ENCODE measurements around the gene SLC44A3.

SLC44A3 gene

DNA sequence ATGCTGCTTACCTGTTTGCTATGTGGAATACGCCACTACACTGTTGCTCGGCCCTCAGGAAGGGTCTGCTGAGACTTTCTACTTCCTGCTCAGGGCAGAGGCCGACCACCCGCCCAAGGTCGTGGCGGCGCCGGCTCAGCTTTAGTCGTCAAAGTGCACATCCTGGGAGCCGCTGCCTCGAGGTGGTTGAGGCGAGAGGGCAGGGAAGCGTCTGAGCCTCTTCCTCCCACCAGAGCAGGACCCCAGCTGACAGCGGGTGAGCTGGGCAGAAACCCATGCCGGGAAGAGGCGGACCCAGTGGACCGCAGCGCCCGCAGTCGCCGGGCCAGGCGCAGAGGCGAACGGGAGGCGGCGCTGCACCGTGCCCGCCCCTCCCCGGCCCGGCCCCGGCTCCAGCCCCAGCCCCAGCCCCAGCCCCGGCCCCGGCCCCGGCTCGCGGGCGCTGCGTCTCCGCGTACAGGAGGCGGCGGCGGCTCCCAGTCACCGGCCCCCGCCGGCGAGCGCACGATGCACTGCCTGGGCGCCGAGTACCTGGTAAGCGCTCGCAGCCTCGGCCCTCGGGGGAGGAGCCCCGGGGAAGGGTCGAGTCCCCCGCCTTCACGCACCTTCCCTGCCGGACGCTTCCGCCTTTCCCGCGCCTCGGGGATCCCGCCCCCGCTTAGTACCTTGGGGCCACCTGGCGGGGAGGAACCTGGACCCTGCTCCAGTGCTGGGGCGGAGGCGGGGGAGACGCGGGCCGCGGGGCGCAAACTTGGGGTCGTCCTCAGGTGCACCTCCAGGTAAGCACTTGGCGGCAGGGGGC lies at the start of gene SLC44A3:
Gene SLC44A3, plus strand, starts transcription at position 413 of the 802 bp plus-strand sequence. Its CDS starts 95 bp downstream, at position 508.
- DNase-seq (ENCODE audit: low spot score): no peak

GRCh38 chr1:94772230-94772641 lies 47.9 kb upstream of the SLC44A3 start:
- no peak for DNase-seq (ENCODE audit: low spot score)

GRCh38 chr1:94772845-94773244 lies 47.3 kb upstream of the SLC44A3 start:
- DNase-seq (ENCODE audit: low spot score): no peak

GRCh38 chr1:94773296-94773809 lies 46.8 kb upstream of the SLC44A3 start:
- DNase-seq (ENCODE audit: low spot score): no peak

DNA sequence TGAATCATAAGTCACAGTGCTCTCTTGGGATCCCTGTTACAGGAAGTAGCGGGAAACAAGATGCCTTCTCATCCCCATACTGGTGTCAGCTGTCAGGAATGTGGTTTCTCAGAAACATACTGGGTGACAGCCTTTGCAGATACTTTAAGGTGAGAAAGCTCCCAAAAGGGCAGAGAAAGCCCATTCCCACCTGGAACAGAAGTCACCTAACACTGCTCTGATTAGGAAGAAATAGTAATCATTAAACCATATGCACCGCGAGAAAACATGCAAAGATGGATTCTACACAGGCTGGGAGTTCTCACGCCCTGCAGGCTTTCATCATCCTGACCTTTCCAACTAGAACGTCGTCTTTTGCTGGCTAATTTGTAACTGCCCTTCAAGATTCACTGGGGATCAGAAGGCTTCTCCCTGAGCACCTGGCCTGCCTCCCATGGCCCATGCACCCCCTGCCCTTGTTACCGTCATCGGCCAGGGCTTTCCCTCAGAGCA lies 46.2 kb upstream of the SLC44A3 start:
- no peak for DNase-seq (ENCODE audit: low spot score)

DNA sequence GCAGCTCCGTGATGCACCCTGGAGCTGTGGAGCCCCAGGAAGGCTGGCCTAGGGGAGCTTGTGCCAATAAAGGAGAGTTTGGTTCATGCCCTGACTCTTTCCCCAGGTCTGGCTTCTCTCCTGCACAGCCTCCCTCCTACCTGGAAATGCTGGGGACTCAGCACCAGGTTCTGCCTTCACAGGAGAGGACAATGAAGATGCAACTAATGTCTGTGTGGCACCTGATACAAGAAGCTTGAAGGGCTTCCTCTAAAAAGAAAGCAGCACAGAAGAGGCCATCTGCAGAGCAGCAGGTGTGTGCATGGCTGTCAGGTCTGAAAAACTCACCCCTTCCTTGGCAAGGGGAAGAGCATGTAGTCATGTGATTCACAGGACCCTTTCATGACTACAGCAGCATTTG lies 43.7 kb upstream of the SLC44A3 start:
- no peak for DNase-seq (ENCODE audit: low spot score)

DNA sequence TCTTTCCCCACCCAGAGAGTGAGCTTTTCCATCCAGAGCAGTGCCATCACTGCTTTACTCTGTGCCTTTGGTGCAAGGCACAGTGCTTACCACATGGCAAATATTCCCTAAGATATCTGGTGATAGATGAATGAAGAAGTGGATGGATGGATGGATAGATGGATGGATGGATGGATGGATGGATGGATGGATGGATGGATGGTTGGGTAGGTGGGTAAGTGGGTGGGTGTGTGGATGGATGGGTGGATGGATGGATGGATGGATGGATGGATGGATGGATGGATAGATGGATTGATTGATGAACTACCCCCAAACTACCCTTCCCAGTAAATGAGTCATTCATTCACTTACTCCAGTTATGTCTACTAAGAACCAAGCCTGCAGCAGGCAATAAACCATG lies 42.9 kb upstream of the SLC44A3 start:
- DNase-seq (ENCODE audit: low spot score): no peak

GRCh38 chr1:94778808-94779207 lies 41.3 kb upstream of the SLC44A3 start:
- DNase-seq (ENCODE audit: low spot score): no peak

DNA sequence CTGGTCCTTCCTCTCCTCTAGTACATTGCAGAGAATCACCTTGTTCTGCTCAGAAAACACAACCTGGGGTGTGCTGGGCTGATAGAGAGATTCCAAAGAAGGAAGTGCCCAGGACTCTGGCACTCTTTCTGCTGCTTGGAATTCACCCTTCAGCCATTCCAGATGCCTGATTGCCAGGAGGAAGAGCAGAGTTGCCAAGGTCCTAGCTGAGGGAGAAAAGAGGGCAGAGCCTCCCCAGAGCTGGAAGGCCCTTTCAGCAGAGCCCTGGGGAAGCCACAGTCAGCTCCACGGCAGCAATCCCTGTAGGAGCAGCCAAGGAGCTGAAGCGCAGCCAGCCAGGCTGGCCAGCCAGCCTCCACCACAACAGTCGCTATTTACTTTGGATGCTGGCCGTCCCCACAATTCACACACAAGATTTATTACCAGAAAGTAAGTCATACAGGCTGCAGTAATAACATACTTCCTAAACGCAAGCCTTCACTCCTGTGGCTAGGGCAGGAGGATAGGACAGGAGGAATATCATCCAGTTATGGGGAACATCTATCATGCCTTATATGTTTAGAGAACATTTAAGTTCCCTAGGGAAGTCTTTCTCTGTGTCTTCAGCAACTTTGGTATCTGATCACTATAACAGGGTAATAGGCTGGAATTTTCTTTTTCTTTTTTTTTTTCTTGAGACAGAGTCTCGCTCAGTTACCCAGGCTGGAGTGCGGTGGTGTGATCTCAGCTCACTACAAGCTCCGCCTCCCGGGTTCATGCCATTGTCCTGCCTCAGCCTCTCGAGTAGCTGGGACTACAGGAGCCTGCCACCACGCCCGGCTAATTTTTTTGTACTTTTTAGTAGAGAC lies 36.6 kb upstream of the SLC44A3 start:
- peak; percentile 43 for DNase-seq (ENCODE audit: low spot score)

- DNase-seq (ENCODE audit: low spot score): no peak
These were observed 36.0 kb upstream of the SLC44A3 start for GRCh38 chr1:94784190-94784515.

- no peak for DNase-seq (ENCODE audit: low spot score)
These were observed 32.5 kb upstream of the SLC44A3 start for GRCh38 chr1:94787691-94788090.

DNA sequence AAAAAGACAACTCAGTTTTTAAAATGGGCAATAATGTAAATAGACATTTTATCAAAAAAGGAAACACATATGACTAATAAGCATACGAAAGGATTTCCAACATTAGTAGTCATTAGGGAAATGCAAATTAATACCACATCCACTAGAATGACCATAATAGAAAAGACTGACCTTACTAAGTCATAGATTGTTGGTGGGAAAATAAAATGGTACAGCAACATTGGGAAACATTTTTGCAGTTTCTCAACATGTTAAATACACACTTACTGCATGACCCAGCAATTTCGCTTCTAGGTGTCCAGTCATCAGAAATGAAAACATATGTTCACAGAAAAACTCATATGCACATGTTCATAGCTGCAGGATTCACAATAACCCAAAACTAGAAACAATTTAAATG lies 29.9 kb upstream of the SLC44A3 start:
- no peak for DNase-seq (ENCODE audit: low spot score)

DNA sequence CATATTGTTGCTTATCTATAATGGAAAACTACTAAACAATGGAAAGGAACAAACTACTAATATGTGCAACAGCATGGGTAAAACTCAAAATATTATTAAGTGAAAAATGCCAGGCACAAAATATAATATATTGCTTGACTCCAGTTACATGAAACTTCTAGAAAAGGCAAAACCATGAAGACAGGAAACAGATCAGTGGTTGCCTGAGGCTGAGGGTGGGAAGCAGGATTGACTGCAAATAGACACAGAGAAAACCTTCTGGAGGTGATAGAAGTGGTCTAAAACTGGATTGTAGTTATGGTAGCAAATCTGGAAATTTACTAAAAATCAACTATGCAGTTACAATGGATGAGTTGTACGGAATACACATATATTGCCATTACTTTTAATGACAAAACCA lies 29.5 kb upstream of the SLC44A3 start:
- no peak for DNase-seq (ENCODE audit: low spot score)

DNA sequence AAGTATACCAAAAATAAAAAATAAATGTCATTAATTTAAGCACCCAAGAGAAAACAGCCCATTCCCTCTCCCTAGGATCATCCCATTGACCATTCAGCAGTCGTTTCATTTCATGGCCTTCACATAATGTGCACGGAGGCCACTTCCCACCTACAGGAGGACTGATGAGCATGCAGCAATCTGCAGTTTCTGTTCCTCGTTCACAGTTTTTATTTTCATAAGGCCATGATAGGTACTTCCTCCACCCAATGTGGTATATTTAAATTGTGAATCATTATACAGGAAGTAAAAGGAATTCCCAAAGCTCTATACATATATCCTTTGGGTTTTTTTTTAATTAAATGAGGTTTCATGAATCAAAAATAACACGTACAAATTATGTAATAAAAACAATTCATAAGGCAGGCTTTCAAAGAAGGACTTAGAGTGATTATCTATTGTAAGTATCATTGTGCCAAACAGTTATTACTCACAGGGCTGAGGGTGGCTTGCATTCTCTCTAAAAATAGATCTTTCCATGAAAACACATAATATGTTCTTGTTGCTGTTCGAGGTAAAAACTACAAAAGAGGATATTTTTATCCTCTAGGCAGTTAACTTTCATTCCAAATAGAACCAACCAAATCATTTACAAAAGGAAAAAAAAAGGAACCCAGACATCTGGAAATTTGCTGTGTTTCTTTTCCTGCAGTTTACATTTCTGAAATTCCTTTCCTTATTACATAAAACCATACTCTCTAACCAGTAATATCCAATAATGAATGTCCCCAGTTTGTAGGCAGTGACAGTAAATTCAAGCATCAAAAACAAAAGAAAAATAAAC lies 27.5 kb upstream of the SLC44A3 start:
- peak; percentile 41 for DNase-seq (ENCODE audit: low spot score)

DNA sequence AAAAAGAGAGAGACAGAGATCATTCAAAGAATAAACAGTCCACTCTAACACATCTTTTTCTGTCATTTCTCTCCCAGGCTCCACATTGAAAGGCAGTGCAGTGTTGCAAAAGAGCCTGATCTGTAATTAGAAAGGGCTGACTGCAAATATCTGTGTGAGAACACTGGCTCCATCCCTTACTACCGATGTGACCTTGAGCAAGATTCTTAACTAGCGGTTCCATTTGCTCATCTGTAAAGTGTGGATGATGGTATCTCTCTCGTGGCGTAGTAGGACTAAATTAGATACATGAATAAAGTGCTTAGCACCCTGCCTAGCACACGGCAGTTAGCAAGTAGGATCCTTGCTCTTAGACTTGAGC lies 26.9 kb upstream of the SLC44A3 start:
- peak; percentile 26 for DNase-seq (ENCODE audit: low spot score)

DNA sequence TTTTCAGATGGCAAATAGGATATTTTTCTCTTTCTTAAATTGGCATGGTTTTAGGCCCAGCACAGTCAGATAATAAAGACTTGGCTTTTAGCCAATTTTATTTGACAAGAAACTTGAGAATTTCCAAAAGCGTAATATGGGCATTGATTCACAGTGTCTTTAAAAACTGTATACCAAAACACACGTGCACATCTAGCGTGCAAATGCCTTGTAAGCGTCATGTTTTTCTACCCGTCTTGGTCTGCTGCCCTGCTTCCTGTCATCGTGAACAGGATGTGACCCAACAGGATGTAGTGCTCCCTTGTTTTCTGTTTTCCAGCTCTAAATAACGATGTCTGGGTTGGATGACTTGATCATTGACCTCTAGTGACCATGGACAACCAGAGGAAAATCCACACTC lies 24.7 kb upstream of the SLC44A3 start:
- no peak for DNase-seq (ENCODE audit: low spot score)

DNA sequence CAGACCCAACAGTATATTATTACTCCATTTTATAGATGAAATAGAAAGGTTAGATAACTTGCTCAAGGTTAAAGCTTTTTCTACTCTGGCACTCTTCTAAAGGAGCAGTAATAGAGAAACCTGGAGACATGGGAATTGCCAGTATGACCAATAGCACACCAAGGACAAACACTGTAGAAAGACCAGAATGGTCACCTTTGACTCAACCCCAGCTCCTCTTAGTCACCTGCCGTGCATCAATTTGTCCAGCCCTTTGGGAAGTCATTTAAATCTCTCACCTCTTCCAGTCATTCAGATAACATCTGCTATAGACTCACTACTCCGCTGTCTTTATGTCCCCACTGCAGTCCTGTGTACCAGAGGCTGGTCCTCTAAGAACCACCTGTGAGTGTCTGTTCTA lies 23.9 kb upstream of the SLC44A3 start:
- DNase-seq (ENCODE audit: low spot score): no peak

- DNase-seq (ENCODE audit: low spot score): no peak
These were observed 22.9 kb upstream of the SLC44A3 start for GRCh38 chr1:94797291-94797690.

DNA sequence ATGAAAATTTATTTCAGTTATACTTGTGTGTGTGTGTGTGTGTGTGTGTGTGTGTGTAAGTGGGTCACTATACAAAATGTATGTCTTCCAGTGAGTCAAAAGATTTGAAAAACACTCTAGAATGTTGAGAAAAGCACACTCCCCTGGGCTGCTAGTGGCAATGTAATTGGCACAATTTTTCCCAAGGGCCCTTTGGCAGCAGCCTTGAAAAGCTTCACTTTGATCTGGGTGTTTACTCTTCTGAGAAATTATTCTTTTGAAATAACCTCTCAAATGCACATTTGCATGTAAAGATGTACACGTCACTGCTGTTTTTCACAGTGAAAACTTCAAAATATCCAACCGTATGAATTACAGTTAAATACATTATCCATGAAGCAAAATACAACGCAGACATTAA lies 22.1 kb upstream of the SLC44A3 start:
- DNase-seq (ENCODE audit: low spot score): no peak

GRCh38 chr1:94798462-94798861 lies 21.7 kb upstream of the SLC44A3 start:
- no peak for DNase-seq (ENCODE audit: low spot score)

DNA sequence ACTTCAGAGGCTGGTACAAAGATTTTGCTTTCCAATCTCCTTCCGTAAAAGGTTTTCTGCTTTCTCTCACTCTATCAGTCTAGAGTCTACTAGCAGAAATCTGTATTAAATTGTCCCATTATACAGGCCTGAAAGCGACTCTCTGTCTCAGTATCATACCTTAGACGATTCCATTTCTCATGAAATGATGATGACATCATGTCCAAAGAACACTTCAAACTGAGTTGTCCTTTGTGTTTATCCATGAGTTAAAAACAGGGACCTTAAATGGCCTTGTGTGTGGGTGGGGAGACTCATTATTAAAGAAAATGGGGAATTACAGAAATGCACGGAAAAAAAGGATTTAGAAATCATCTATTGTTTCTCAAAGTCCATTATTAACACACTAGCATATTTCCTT lies 21.0 kb upstream of the SLC44A3 start:
- no peak for DNase-seq (ENCODE audit: low spot score)

GRCh38 chr1:94801919-94802546 lies 18.1 kb upstream of the SLC44A3 start:
- DNase-seq (ENCODE audit: low spot score): peak; percentile 85
